HepG2 (cell line): Measurements from ENCODE around the gene USP34. TPM values are rescaled to one million over a fixed set of nuclear protein-coding genes. Genes with fewer than 3 reads are reported as not detected.

Experiments
- ATAC-seq: fragments of 200-7000 bp; cut with Tn5 transposase; 3 replicates; pipeline ENCODE4 v1.9.1; 2020; ENCODE audit warnings: mild to moderate bottlenecking, moderate library complexity
- BruUV-seq: library from RNA; stranded (reverse); fragments of 400-500 nt; replicated peaks from 2 replicates; lab custom pipeline; 2021; lab: Mats Ljungman, UMichigan
- CTCF ChIA-PET: fragments of 300-600 bp; formaldehyde crosslinking; extraction: SDS; loops from one replicate; lab custom pipeline; 2021; ENCODE audit warnings: low total read pairs, inconsistent platforms, low intra/inter-chr PET ratio; lab: Yijun Ruan, JAX
- POLR2A ChIA-PET: fragments of 350-600 bp; sonication (Branson Sonifier 250); formaldehyde crosslinking; loops from one replicate; lab custom pipeline; 2020; ENCODE audit warnings: antibody characterized with exemption, inconsistent platforms; lab: Yijun Ruan, JAX
- DNase-seq: peaks from one replicate; pipeline ENCODE4 v3.0.0-alpha.2; 2015; ENCODE audit warnings: low spot score
- FAIRE-seq: peaks from 3 replicates; lab custom pipeline; 2011; peaks lifted over from hg19 to GRCh38; lab: Jason Lieb, UNC
- H2AFZ ChIP-seq: one replicate; pipeline ENCODE4 v1.6.1; 2011; ENCODE audit warnings: low read length, inconsistent platforms
- H3K27ac ChIP-seq: fragments of 300-600 bp; 3 replicates; pipeline ENCODE4 v1.8.0; 2011; ENCODE audit warnings: mixed run types, mild to moderate bottlenecking, mixed read lengths, low read length, inconsistent platforms; ENCODE audit not compliant: insufficient read depth; ENCODE audit errors: extremely low read length
- H3K27me3 ChIP-seq, 2 experiments: fragments of 200-600 bp in 1 of 2; 2 replicates in 1 of 2; 3 replicates in 1 of 2; pipeline versions ENCODE4 v1.6.0 to v1.8.0; 2011; ENCODE audit warnings: low read length in 2 of 2, mild to moderate bottlenecking in 2 of 2, moderate library complexity in 2 of 2, inconsistent platforms in 1 of 2; ENCODE audit not compliant: insufficient read depth in 2 of 2, control insufficient read depth in 1 of 2
- H3K36me3 ChIP-seq, 2 experiments: fragments of 200-600 bp in 1 of 2; replicated peaks in 1 of 2; 2 replicates in 1 of 2; 3 replicates in 1 of 2; pipeline versions ENCODE4 v1.5.1 to v1.8.0; 2011; ENCODE audit warnings: low read length in 2 of 2, inconsistent platforms in 1 of 2; ENCODE audit not compliant: insufficient read depth in 2 of 2, control insufficient read depth in 1 of 2
- H3K4me1 ChIP-seq: 2 replicates; pipeline ENCODE4 v1.5.1; 2012; ENCODE audit warnings: low read length, inconsistent platforms; ENCODE audit not compliant: insufficient read depth
- H3K4me2 ChIP-seq: 2 replicates; pipeline ENCODE4 v1.6.0; 2011; ENCODE audit warnings: low read depth, low read length, inconsistent platforms
- H3K4me3 ChIP-seq, 3 experiments: fragments of 200-600 bp in 1 of 3; sonication (generic), shearing (Covaris generic) in 1 of 3; replicated peaks in 1 of 3; 2 replicates each; pipeline ENCODE4 v1.5.1; 2011 to 2016; ENCODE audit warnings: low read length in 3 of 3, inconsistent platforms in 2 of 3, low read depth in 2 of 3, mild to moderate bottlenecking in 2 of 3, control low read depth in 1 of 3, mixed read lengths in 1 of 3; ENCODE audit not compliant: insufficient read depth in 1 of 3
- H3K79me2 ChIP-seq: one replicate; pipeline ENCODE4 v1.6.1; 2011; ENCODE audit warnings: low read length, inconsistent platforms; ENCODE audit not compliant: insufficient read depth
- H3K9ac ChIP-seq: 2 replicates; pipeline ENCODE4 v1.6.0; 2011; ENCODE audit warnings: mild to moderate bottlenecking, low read depth, low read length, inconsistent platforms; ENCODE audit not compliant: insufficient read depth
- H3K9me3 ChIP-seq: 2 replicates; pipeline ENCODE4 v1.5.1; 2012; ENCODE audit warnings: mild to moderate bottlenecking, low read length
- H4K20me1 ChIP-seq: 2 replicates; pipeline ENCODE4 v1.6.0; 2011; ENCODE audit warnings: inconsistent platforms, mild to moderate bottlenecking, low read length, moderate library complexity; ENCODE audit not compliant: insufficient read depth
- AGO2 ChIP-seq: fragments of 200-400 bp; formaldehyde crosslinking; optimal IDR thresholded peaks from 2 replicates; pipeline ENCODE3; 2017; ENCODE audit warnings: mild to moderate bottlenecking, low read depth, low read length, moderate library complexity
- BRCA1 ChIP-seq: sonication (generic); formaldehyde crosslinking; IDR thresholded peaks from 2 replicates; pipeline ENCODE4 v1.4.0; 2020; ENCODE audit warnings: missing genetic modification reagents
- FOSL1 ChIP-seq: sonication (generic); formaldehyde crosslinking; IDR thresholded peaks from 2 replicates; pipeline ENCODE4 v1.9.0; 2021; ENCODE audit warnings: missing genetic modification reagents, borderline replicate concordance
- KLF12 ChIP-seq: sonication (generic); formaldehyde crosslinking; IDR thresholded peaks from 2 replicates; pipeline ENCODE4 v1.4.0; 2020; ENCODE audit warnings: missing genetic modification reagents, borderline replicate concordance
- MAZ ChIP-seq, 2 experiments: sonication (generic) in 1 of 2; formaldehyde crosslinking in 1 of 2; IDR thresholded peaks; 2 replicates each; pipeline versions ENCODE4 v1.5.0 to v1.6.1; 2012 to 2020; ENCODE audit warnings: low read depth in 2 of 2, mild to moderate bottlenecking in 2 of 2, borderline replicate concordance in 1 of 2, improper control_type of control experiment in 1 of 2, low read length in 1 of 2, missing genetic modification reagents in 1 of 2, moderate library complexity in 1 of 2
- POLR2A ChIP-seq, 2 experiments: IDR thresholded peaks; 2 replicates each; pipeline ENCODE4 v1.6.1; 2011; ENCODE audit warnings: low read depth in 2 of 2, low read length in 2 of 2, mild to moderate bottlenecking in 1 of 2, moderate library complexity in 1 of 2; ENCODE audit not compliant: insufficient read depth in 1 of 2
- POLR2G ChIP-seq: fragments of 200-400 bp; formaldehyde crosslinking; IDR thresholded peaks from 2 replicates; pipeline ENCODE4 v1.6.1; 2018; ENCODE audit warnings: mild to moderate bottlenecking, low read depth, low read length, moderate library complexity
- PPARG ChIP-seq: conservative IDR thresholded peaks from 2 replicates; pipeline ENCODE4 v1.6.1; 2016; ENCODE audit warnings: missing biosample characterization, missing genetic modification reagents
- SP2 ChIP-seq: sonication (generic); formaldehyde crosslinking; IDR thresholded peaks from 2 replicates; pipeline ENCODE4 v1.5.1; 2020; ENCODE audit warnings: mild to moderate bottlenecking, missing genetic modification reagents
- ZFP1 ChIP-seq: IDR thresholded peaks from 2 replicates; pipeline ENCODE4 v1.6.1; 2016
- ZNF180 ChIP-seq: sonication (generic); formaldehyde crosslinking; IDR thresholded peaks from 2 replicates; pipeline ENCODE4 v1.4.0; 2020; ENCODE audit warnings: low read depth, missing genetic modification reagents, borderline replicate concordance
- ZNF230 ChIP-seq: sonication (generic); formaldehyde crosslinking; IDR thresholded peaks from 2 replicates; pipeline ENCODE4 v1.4.0; 2020; ENCODE audit warnings: mild to moderate bottlenecking, missing genetic modification reagents
- ZNF670 ChIP-seq: sonication (generic); formaldehyde crosslinking; IDR thresholded peaks from 2 replicates; pipeline ENCODE4 v1.8.0; 2022; ENCODE audit warnings: mild to moderate bottlenecking, missing genetic modification reagents, borderline replicate concordance
- ZNF703 ChIP-seq: sonication (generic); formaldehyde crosslinking; IDR thresholded peaks from 2 replicates; pipeline ENCODE4 v1.5.1; 2020; ENCODE audit warnings: missing genetic modification reagents, mild to moderate bottlenecking, moderate library complexity, borderline replicate concordance
- ZSCAN9 ChIP-seq: IDR thresholded peaks from 2 replicates; pipeline ENCODE4 v1.6.1; 2016; ENCODE audit warnings: borderline replicate concordance
- ZXDC ChIP-seq: sonication (generic); formaldehyde crosslinking; IDR thresholded peaks from 2 replicates; pipeline ENCODE4 v1.5.0; 2020; ENCODE audit warnings: mild to moderate bottlenecking, missing genetic modification reagents
- WGBS: methylation state at CpG from one replicate; pipeline ENCODE4 v1.1.6; 2017; ENCODE audit warnings: low lambda C conversion rate; 5-methylcytosine and 5-hydroxymethylcytosine counted together
- in situ Hi-C: cut with HindIII; loops from 2 replicates; pipeline ENCODE4 v1.10.0; 2017; ENCODE audit warnings: low pct_unique_long_range_greater_than_20kb; ENCODE audit not compliant: extremely low pct_ligation_motif_present
- intact Hi-C: fragments of 100-400 bp; cut with micrococcal nuclease; formaldehyde crosslinking; loops from one replicate; pipeline ENCODE4 v1.10.0; 2022; ENCODE audit not compliant: unreplicated experiment
- polyA plus RNA-seq, 8 experiments: library from polyadenylated mRNA; depleted of rRNA in 3 of 8; stranded (reverse) in 7 of 8; unstranded in 1 of 8; fragments of >200 nt; fragmentation: Illumina TruSeq in 4 of 8; extraction: Trizol in 4 of 8; gene quantifications; 2 replicates each; pipeline versions ENCODE4 v1.2.1 to v1.2.3, GENCODE V29; 2011 to 2016; ENCODE audit warnings: low read depth in 4 of 8, missing spikeins in 1 of 8, mixed read lengths in 1 of 8; ENCODE audit not compliant: insufficient read depth in 1 of 8
- total RNA-seq, 5 experiments: library from RNA; depleted of rRNA; stranded (reverse); fragments of >200 nt; fragmentation: Illumina TruSeq; extraction: Trizol; gene quantifications; 2 replicates each; pipeline ENCODE4 v1.2.3, GENCODE V29; 2016; ENCODE audit warnings: low read depth in 1 of 5
- TF ChIP-seq, protein P1 (sequence below): sonication (generic); formaldehyde crosslinking; IDR thresholded peaks from 2 replicates; pipeline ENCODE4 v1.8.1; 2022; ENCODE audit warnings: mild to moderate bottlenecking, missing genetic modification reagents

Gene USP34
- total and polyA plus RNA-seq, 2 of the 13 experiments (the other 11 are each of a cell fraction or from before 2014, with no cell fraction given): 99.2 to 100 TPM

DNA sequence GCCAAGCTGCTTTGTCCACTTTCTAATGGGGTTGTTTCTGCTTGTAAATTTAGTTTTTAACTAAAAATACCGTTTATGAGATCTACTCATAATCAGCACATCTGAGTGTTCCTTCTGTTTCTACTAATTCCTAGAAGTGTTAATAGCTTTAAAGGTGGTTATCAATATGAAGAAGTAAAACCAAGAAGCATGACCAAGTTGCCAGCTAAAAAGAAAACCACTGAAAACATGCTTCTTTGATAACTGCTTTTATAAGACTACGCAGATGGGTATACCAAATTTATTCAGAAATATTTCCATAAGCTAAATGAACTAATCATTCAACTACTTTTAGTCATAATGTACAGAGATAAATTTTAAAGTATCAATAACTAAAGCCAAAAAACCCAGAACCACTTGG is 207.1 kb downstream of the USP34 start:
- H3K27ac ChIP-seq: no peak overlapping the region
- intact Hi-C loops (no loop called here), in situ Hi-C loops (no loop called here)
- FAIRE-seq: no peak
- no peak overlapping the region for H2AFZ ChIP-seq
- no peak overlapping the region for H3K4me3 ChIP-seq
- DNase-seq: no peak
- no peaks in the 10 kb centered on the region for H3K9me3 ChIP-seq
- TF ChIP-seq ZFP1 (CRISPR knock-in tag): no peak
- TF ChIP-seq KLF12 (CRISPR knock-in tag): no peak
- no peak for TF ChIP-seq SP2 (CRISPR knock-in tag)
- TF ChIP-seq ZXDC (CRISPR knock-in tag): no peak
- no peak for TF ChIP-seq POLR2G
- TF ChIP-seq ZNF180: no peak
- H4K20me1 ChIP-seq: no peaks in the 10 kb centered on the region
- no peak for ATAC-seq
- H3K27me3 ChIP-seq: no peaks in the 10 kb centered on the region
- peaks cover 17% of the 10 kb centered on the region for H3K4me1 ChIP-seq
- 97% methylated on average over 2 of the region's 2 CpGs for WGBS
- ChIA-PET CTCF (no interaction called here), POLR2A (no interaction called here)
- no peak overlapping the region for H3K4me2 ChIP-seq
- H3K79me2 ChIP-seq: no peaks in the 10 kb centered on the region
- peaks cover 5 to 31% of the 10 kb centered on the region in 2 experiments; a peak in 3 of 5 replicates for H3K36me3 ChIP-seq
- no TSS peak for BruUV-seq
- H3K9ac ChIP-seq: no peak overlapping the region

DNA sequence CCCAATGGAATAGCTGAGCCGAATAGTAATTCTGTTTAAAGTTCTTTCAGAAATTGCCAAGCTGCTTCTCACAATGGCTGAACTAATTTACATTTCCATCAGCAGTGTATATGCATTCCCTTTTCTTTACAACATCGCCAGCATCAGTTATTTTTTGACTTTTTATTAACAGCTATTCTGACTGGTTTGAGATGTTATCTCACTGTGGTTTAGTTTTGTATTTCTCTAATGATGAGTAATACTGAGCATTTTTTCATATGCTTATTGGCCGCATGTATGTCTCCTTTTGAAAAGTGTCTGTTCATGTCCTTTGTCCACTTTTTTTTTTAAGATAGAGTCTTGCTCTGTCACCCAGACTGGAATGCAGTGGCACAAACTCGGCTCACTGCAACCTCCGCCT is 208.2 kb downstream of the USP34 start:
- ChIA-PET POLR2A (no interaction called here), CTCF (no interaction called here)
- in situ Hi-C loops (no loop called here), intact Hi-C loops (no loop called here)
- Histone ChIP-seq H3K4me2 (no peak overlapping the region), H3K36me3 (peaks cover 2 to 41% of the 10 kb centered on the region in 2 experiments; a peak in 4 of 5 replicates), H3K27me3 (no peaks in the 10 kb centered on the region), H3K4me3 (no peak overlapping the region), H4K20me1 (no peaks in the 10 kb centered on the region), H3K27ac (no peak overlapping the region), H3K79me2 (no peaks in the 10 kb centered on the region), H3K9ac (no peak overlapping the region), H3K9me3 (no peaks in the 10 kb centered on the region), H3K4me1 (peaks cover 16% of the 10 kb centered on the region), H2AFZ (no peak overlapping the region)
- FAIRE-seq: no peak
- WGBS: 96% methylated on average over 5 of the region's 5 CpGs
- no peak for ATAC-seq
- BruUV-seq: TSS peak; percentile 30
- DNase-seq: no peak
- no peak for TF ChIP-seq FOSL1 (CRISPR knock-in tag)
- TF ChIP-seq PPARG (CRISPR knock-in tag): no peak
- no peak for TF ChIP-seq ZNF230
- TF ChIP-seq POLR2A (IDR thresholded peaks at IDR 0.05; ENCODE audit: insufficient read depth in 1 of 2, low read depth in 2 of 2, low read length in 2 of 2): no peak
- no peak for TF ChIP-seq BRCA1 (CRISPR knock-in tag)
- TF ChIP-seq, protein P1, sequence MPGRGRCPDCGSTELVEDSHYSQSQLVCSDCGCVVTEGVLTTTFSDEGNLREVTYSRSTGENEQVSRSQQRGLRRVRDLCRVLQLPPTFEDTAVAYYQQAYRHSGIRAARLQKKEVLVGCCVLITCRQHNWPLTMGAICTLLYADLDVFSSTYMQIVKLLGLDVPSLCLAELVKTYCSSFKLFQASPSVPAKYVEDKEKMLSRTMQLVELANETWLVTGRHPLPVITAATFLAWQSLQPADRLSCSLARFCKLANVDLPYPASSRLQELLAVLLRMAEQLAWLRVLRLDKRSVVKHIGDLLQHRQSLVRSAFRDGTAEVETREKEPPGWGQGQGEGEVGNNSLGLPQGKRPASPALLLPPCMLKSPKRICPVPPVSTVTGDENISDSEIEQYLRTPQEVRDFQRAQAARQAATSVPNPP (CRISPR knock-in tag): no peak
- TF ChIP-seq AGO2: no peak
- no peak for TF ChIP-seq MAZ (IDR thresholded peaks at IDR 0.05; ENCODE audit: borderline replicate concordance, low read depth, low read length)
- no peak for TF ChIP-seq MAZ (CRISPR knock-in tag; IDR thresholded peaks at IDR 0.05; ENCODE audit: low read depth)
- TF ChIP-seq ZNF703: no peak
- TF ChIP-seq ZSCAN9 (CRISPR knock-in tag): no peak
- TF ChIP-seq ZNF670 (CRISPR knock-in tag): no peak
